ENCODE results near the gene COBLL1.

COBLL1 gene

GRCh38 chr2:164667566-164667965 is 174.1 kb downstream of the COBLL1 start:
- no peak for DNase-seq

- no peak for DNase-seq
These were observed 177.6 kb downstream of the COBLL1 start for GRCh38 chr2:164664070-164664469.

GRCh38 chr2:164662868-164663631 is 178.6 kb downstream of the COBLL1 start:
- no peak for DNase-seq

- DNase-seq, result no peak
These were observed 179.6 kb downstream of the COBLL1 start for GRCh38 chr2:164662066-164662465.

- no peak for DNase-seq
These were observed 180.3 kb downstream of the COBLL1 start for GRCh38 chr2:164661349-164661748.

- no peak for DNase-seq
These were observed 184.5 kb downstream of the COBLL1 start for GRCh38 chr2:164657129-164657528.

- no peak for DNase-seq
These were observed 185.9 kb downstream of the COBLL1 start for GRCh38 chr2:164655750-164656149.

GRCh38 chr2:164655336-164655735 is 186.3 kb downstream of the COBLL1 start:
- DNase-seq, result no peak

GRCh38 chr2:164651361-164651760 is 190.3 kb downstream of the COBLL1 start:
- no peak for DNase-seq

- DNase-seq, result no peak
These were observed 197.5 kb downstream of the COBLL1 start for GRCh38 chr2:164644036-164644700.

GRCh38 chr2:164642946-164643555 is 198.6 kb downstream of the COBLL1 start:
- DNase-seq, result no peak

- DNase-seq, result no peak
These were observed 199.4 kb downstream of the COBLL1 start for GRCh38 chr2:164642268-164642667.
